ENCODE measurements around the gene MACROD2. TPM values are rescaled to one million over a fixed set of nuclear protein-coding genes. Genes with fewer than 3 reads are reported as not detected.

Gene MACROD2
- polyA plus RNA-seq, 1 donor (not counting 4 experiments of a cell fraction or from before 2014, with no cell fraction given): 0.71 TPM

GRCh38 chr20:14178952-14179351 lies 183.6 kb downstream of the MACROD2 start:
- H3K9ac ChIP-seq (ENCODE audit: control insufficient read depth, extremely low read depth, insufficient read depth, low read length): no peak overlapping the region
- no peak for DNase-seq (ENCODE audit: low read depth, low spot score)
- H3K9me1 ChIP-seq (ENCODE audit: control insufficient read depth, extremely low read depth, insufficient read depth, low read length): no peaks in the 10 kb centered on the region
- no peaks in the 10 kb centered on the region for H3K4me1 ChIP-seq (ENCODE audit: control insufficient read depth, extremely low read depth, insufficient read depth, low read length)
- TF ChIP-seq CTCF (optimal IDR thresholded peaks at IDR 0.05 in 1 of 3, IDR thresholded peaks at IDR 0.05 in 1 of 3, conservative IDR thresholded peaks at IDR 0.05 in 1 of 3; ENCODE audit: extremely low read depth in 1 of 3, insufficient read depth in 2 of 3, low read length in 3 of 3): no peak
- no peak for TF ChIP-seq EZH2 (IDR thresholded peaks at IDR 0.05; ENCODE audit: low read length)
- no peaks in the 10 kb centered on the region for H3K36me3 ChIP-seq (ENCODE audit: control insufficient read depth in 2 of 2, extremely low read depth in 1 of 2, insufficient read depth in 2 of 2, low read length in 2 of 2)
- no peak for FAIRE-seq
- dilution Hi-C loops (cut with MboI; ENCODE audit: extremely low pct_ligation_motif_present, low sequenced_read_pairs): no loop called here
- no peak overlapping the region for H3K4me2 ChIP-seq (ENCODE audit: control insufficient read depth, extremely low read depth, insufficient read depth, low read depth, low read length)
- no peak overlapping the region for H2AFZ ChIP-seq (ENCODE audit: control insufficient read depth, low read length)
- H3K79me2 ChIP-seq (ENCODE audit: control insufficient read depth, insufficient read depth, low read length): no peaks in the 10 kb centered on the region
- no peaks in the 10 kb centered on the region for H3K27me3 ChIP-seq (ENCODE audit: control insufficient read depth, extremely low read depth, insufficient read depth, low read length)
- no peak overlapping the region for H3K27ac ChIP-seq (ENCODE audit: control insufficient read depth, insufficient read depth, low read length)
- H3K9me3 ChIP-seq (ENCODE audit: control insufficient read depth, low read depth, low read length): peaks cover 7% of the 10 kb centered on the region
- H3K4me3 ChIP-seq (ENCODE audit: control insufficient read depth in 2 of 3, extremely low read depth in 1 of 3, insufficient read depth in 2 of 3, low read depth in 1 of 3, low read length in 3 of 3): no peak overlapping the region
- H4K20me1 ChIP-seq (ENCODE audit: control insufficient read depth, extremely low read depth, insufficient read depth, low read length): no peaks in the 10 kb centered on the region

- TF ChIP-seq EZH2 (IDR thresholded peaks at IDR 0.05; ENCODE audit: low read length) (no peak), CTCF (optimal IDR thresholded peaks at IDR 0.05 in 1 of 3, IDR thresholded peaks at IDR 0.05 in 1 of 3, conservative IDR thresholded peaks at IDR 0.05 in 1 of 3; ENCODE audit: extremely low read depth in 1 of 3, insufficient read depth in 2 of 3, low read length in 3 of 3) (peak in 2 of 3 experiments; percentile 27 to 49)
- Histone ChIP-seq H4K20me1 (ENCODE audit: control insufficient read depth, extremely low read depth, insufficient read depth, low read length) (no peaks in the 10 kb centered on the region), H3K4me3 (ENCODE audit: control insufficient read depth in 2 of 3, extremely low read depth in 1 of 3, insufficient read depth in 2 of 3, low read depth in 1 of 3, low read length in 3 of 3) (no peak overlapping the region), H3K9me1 (ENCODE audit: control insufficient read depth, extremely low read depth, insufficient read depth, low read length) (no peaks in the 10 kb centered on the region), H3K27ac (ENCODE audit: control insufficient read depth, insufficient read depth, low read length) (no peak overlapping the region), H3K4me1 (ENCODE audit: control insufficient read depth, extremely low read depth, insufficient read depth, low read length) (no peaks in the 10 kb centered on the region), H2AFZ (ENCODE audit: control insufficient read depth, low read length) (peak overlapping the region; percentile 67), H3K36me3 (ENCODE audit: control insufficient read depth in 2 of 2, extremely low read depth in 1 of 2, insufficient read depth in 2 of 2, low read length in 2 of 2) (no peaks in the 10 kb centered on the region), H3K9me3 (ENCODE audit: control insufficient read depth, low read depth, low read length) (no peaks in the 10 kb centered on the region), H3K79me2 (ENCODE audit: control insufficient read depth, insufficient read depth, low read length) (no peaks in the 10 kb centered on the region), H3K9ac (ENCODE audit: control insufficient read depth, extremely low read depth, insufficient read depth, low read length) (no peak overlapping the region), H3K27me3 (ENCODE audit: control insufficient read depth, extremely low read depth, insufficient read depth, low read length) (no peaks in the 10 kb centered on the region), H3K4me2 (ENCODE audit: control insufficient read depth, extremely low read depth, insufficient read depth, low read depth, low read length) (no peak overlapping the region)
- FAIRE-seq (peak; percentile 85), DNase-seq (ENCODE audit: low read depth, low spot score) (no peak)
- dilution Hi-C loops (cut with MboI; ENCODE audit: extremely low pct_ligation_motif_present, low sequenced_read_pairs): no loop called here
Measured at GRCh38 chr20:14189794-14190402, 194.6 kb downstream of the MACROD2 start.
